ENCODE data around the gene MRTFA.
"Not testable (repeated sequence)": the region's sequence is repeated elsewhere in the genome, so short reads cannot be mapped to it uniquely, and the experiment has no call there.

Gene MRTFA

GRCh38 chr22:40554023-40554422, 82.5 kb downstream of the MRTFA start:
- not testable (repeated sequence) for DNase-seq (ENCODE audit: low read depth in 2 of 2)

- DNase-seq (ENCODE audit: low read depth in 2 of 2), result no peak
These were observed 83.4 kb downstream of the MRTFA start for GRCh38 chr22:40553014-40553554.

- DNase-seq (ENCODE audit: low read depth in 2 of 2), result no peak
These were observed 84.4 kb downstream of the MRTFA start for GRCh38 chr22:40552070-40552469.

- DNase-seq (ENCODE audit: low read depth in 2 of 2), result no peak
These were observed 88.8 kb downstream of the MRTFA start for GRCh38 chr22:40547729-40548143.

- DNase-seq (ENCODE audit: low read depth in 2 of 2), result no peak
These were observed 91.8 kb downstream of the MRTFA start for GRCh38 chr22:40544758-40545157.

GRCh38 chr22:40542821-40543540, 93.5 kb downstream of the MRTFA start:
- no peak for DNase-seq (ENCODE audit: low read depth in 2 of 2)

GRCh38 chr22:40541300-40541699, 95.2 kb downstream of the MRTFA start:
- no peak for DNase-seq (ENCODE audit: low read depth in 2 of 2)

- no peak for DNase-seq (ENCODE audit: low read depth in 2 of 2)
These were observed 96.3 kb downstream of the MRTFA start for GRCh38 chr22:40540265-40540664.

GRCh38 chr22:40536149-40536548, 100.4 kb downstream of the MRTFA start:
- not testable (repeated sequence) for DNase-seq (ENCODE audit: low read depth in 2 of 2)

- DNase-seq (ENCODE audit: low read depth in 2 of 2), result no peak
These were observed 100.9 kb downstream of the MRTFA start for GRCh38 chr22:40535642-40536041.

- no peak for DNase-seq (ENCODE audit: low read depth in 2 of 2)
These were observed 101.4 kb downstream of the MRTFA start for GRCh38 chr22:40535189-40535512.

GRCh38 chr22:40534379-40535188, 101.9 kb downstream of the MRTFA start:
- no peak for DNase-seq (ENCODE audit: low read depth in 2 of 2)

GRCh38 chr22:40533712-40534378, 102.7 kb downstream of the MRTFA start:
- DNase-seq (ENCODE audit: low read depth in 2 of 2), result peak in 1 of 2 donors; percentile 27

- no peak for DNase-seq (ENCODE audit: low read depth in 2 of 2)
These were observed 104.3 kb downstream of the MRTFA start for GRCh38 chr22:40531951-40532900.

- not testable (repeated sequence) for DNase-seq (ENCODE audit: low read depth in 2 of 2)
These were observed 106.1 kb downstream of the MRTFA start for GRCh38 chr22:40530391-40530790.

- DNase-seq (ENCODE audit: low read depth in 2 of 2), result no peak
These were observed 106.7 kb downstream of the MRTFA start for GRCh38 chr22:40529821-40530220.

- DNase-seq (ENCODE audit: low read depth in 2 of 2), result no peak
These were observed 109.6 kb downstream of the MRTFA start for GRCh38 chr22:40526960-40527359.

- peak in 1 of 2 donors; percentile 46 for DNase-seq (ENCODE audit: low read depth in 2 of 2)
These were observed 111.2 kb downstream of the MRTFA start for GRCh38 chr22:40525250-40525884.

- no peak for DNase-seq (ENCODE audit: low read depth in 2 of 2)
These were observed 111.9 kb downstream of the MRTFA start for GRCh38 chr22:40524392-40525249.

GRCh38 chr22:40522141-40522540, 114.4 kb downstream of the MRTFA start:
- DNase-seq (ENCODE audit: low read depth in 2 of 2), result no peak

Data from stimulated activated CD8-positive, alpha-beta memory T cell treated with anti-CD3 and anti-CD28 coated beads, Interleukin-15, amount 100 ng/mL, for 4 hours (primary cell).